Loucy (cell line): ENCODE results near the gene CADM4.

Source experiments
- H2AFZ ChIP-seq: fragments of 200-600 bp; sonication (generic); 2 replicates; pipeline ENCODE4 v1.6.0; 2016; ENCODE audit warnings: antibody characterized with exemption, mild to moderate bottlenecking, low read length, moderate library complexity
- H3F3A ChIP-seq: fragments of 200-600 bp; 2 replicates; pipeline ENCODE4 v1.6.0; 2016; ENCODE audit warnings: antibody characterized with exemption, low read depth, mild to moderate bottlenecking
- H3K27me3 ChIP-seq: fragments of 200-600 bp; sonication (generic); 2 replicates; pipeline ENCODE4 v1.6.1; 2014; ENCODE audit warnings: low read length, mild to moderate bottlenecking; ENCODE audit not compliant: insufficient read depth, poor library complexity, severe bottlenecking
- H3K36me3 ChIP-seq: fragments of 200-600 bp; sonication (generic); 2 replicates; pipeline ENCODE4 v1.6.1; 2016; ENCODE audit warnings: low read length; ENCODE audit not compliant: insufficient read depth
- H3K4me1 ChIP-seq: fragments of 200-600 bp; sonication (generic); 2 replicates; pipeline ENCODE4 v1.5.1; 2014; ENCODE audit warnings: low read length, mild to moderate bottlenecking; ENCODE audit not compliant: insufficient read depth, poor library complexity, severe bottlenecking
- H3K4me2 ChIP-seq: fragments of 200-600 bp; sonication (generic); 2 replicates; pipeline ENCODE4 v1.6.0; 2014; ENCODE audit warnings: antibody characterized with exemption, low read length, low read depth, mild to moderate bottlenecking; ENCODE audit not compliant: poor library complexity, severe bottlenecking
- H3K4me3 ChIP-seq: fragments of 200-600 bp; sonication (generic); 2 replicates; pipeline ENCODE4 v1.5.1; 2014; ENCODE audit warnings: low read length, mild to moderate bottlenecking, mixed read lengths; ENCODE audit not compliant: poor library complexity, severe bottlenecking
- H3K79me2 ChIP-seq: fragments of 200-600 bp; sonication (generic); 2 replicates; pipeline ENCODE4 v1.6.1; 2014; ENCODE audit warnings: low read length; ENCODE audit not compliant: insufficient read depth
- H3K9ac ChIP-seq: fragments of 200-600 bp; sonication (generic); 2 replicates; pipeline ENCODE4 v1.6.0; 2014; ENCODE audit warnings: mild to moderate bottlenecking, low read depth, low read length, moderate library complexity; ENCODE audit not compliant: poor library complexity, severe bottlenecking
- H3K9me2 ChIP-seq: fragments of 200-600 bp; sonication (generic); replicated peaks from 2 replicates; pipeline ENCODE4 v1.6.1; 2016; ENCODE audit warnings: low read depth, low read length, mixed read lengths
- H3K9me3 ChIP-seq: fragments of 200-600 bp; sonication (generic); 2 replicates; pipeline ENCODE4 v1.6.1; 2014; ENCODE audit warnings: mild to moderate bottlenecking, antibody characterized with exemption, low read length, low read depth; ENCODE audit not compliant: insufficient read depth
- H4K20me1 ChIP-seq: fragments of 200-600 bp; sonication (generic); 2 replicates; pipeline ENCODE4 v1.6.0; 2014; ENCODE audit warnings: antibody characterized with exemption, low read length, mild to moderate bottlenecking; ENCODE audit not compliant: insufficient read depth, poor library complexity, severe bottlenecking
- EZH2phosphoT487 ChIP-seq: fragments of 200-600 bp; IDR thresholded peaks from 2 replicates; pipeline ENCODE4 v1.6.1; 2018; ENCODE audit warnings: antibody characterized with exemption, mild to moderate bottlenecking, moderate library complexity, borderline replicate concordance
- TF ChIP-seq, protein P1 (sequence below): fragments of 200-600 bp; sonication (generic); conservative IDR thresholded peaks from 2 replicates; pipeline ENCODE4 v1.5.1; 2014; ENCODE audit warnings: mild to moderate bottlenecking, antibody characterized with exemption, low read length

CADM4 gene

GRCh38 chr19:43623889-43624670 lies 15.6 kb downstream of the CADM4 start:
- Histone ChIP-seq H3K4me1 (peaks cover 14% of the 10 kb centered on the region), H4K20me1 (peaks cover 11% of the 10 kb centered on the region), H2AFZ (no peak overlapping the region), H3K79me2 (peaks cover 17% of the 10 kb centered on the region), H3K4me3 (no peak overlapping the region), H3K9me3 (no peaks in the 10 kb centered on the region), H3K9me2 (no peaks in the 10 kb centered on the region), H3K36me3 (no peaks in the 10 kb centered on the region), H3K4me2 (no peak overlapping the region), H3K27me3 (no peaks in the 10 kb centered on the region), H3F3A (no peaks in the 10 kb centered on the region; the same call in 1 of the 2 replicates), H3K9ac (no peak overlapping the region)
- TF ChIP-seq, protein P1, sequence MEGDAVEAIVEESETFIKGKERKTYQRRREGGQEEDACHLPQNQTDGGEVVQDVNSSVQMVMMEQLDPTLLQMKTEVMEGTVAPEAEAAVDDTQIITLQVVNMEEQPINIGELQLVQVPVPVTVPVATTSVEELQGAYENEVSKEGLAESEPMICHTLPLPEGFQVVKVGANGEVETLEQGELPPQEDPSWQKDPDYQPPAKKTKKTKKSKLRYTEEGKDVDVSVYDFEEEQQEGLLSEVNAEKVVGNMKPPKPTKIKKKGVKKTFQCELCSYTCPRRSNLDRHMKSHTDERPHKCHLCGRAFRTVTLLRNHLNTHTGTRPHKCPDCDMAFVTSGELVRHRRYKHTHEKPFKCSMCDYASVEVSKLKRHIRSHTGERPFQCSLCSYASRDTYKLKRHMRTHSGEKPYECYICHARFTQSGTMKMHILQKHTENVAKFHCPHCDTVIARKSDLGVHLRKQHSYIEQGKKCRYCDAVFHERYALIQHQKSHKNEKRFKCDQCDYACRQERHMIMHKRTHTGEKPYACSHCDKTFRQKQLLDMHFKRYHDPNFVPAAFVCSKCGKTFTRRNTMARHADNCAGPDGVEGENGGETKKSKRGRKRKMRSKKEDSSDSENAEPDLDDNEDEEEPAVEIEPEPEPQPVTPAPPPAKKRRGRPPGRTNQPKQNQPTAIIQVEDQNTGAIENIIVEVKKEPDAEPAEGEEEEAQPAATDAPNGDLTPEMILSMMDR = no peak
- no peak for TF ChIP-seq EZH2phosphoT487

GRCh38 chr19:43622956-43623355 lies 16.7 kb downstream of the CADM4 start:
- Histone ChIP-seq H3K9me3 (no peaks in the 10 kb centered on the region), H3K4me1 (peaks cover 21% of the 10 kb centered on the region), H3F3A (no peaks in the 10 kb centered on the region; the same call in 1 of the 2 replicates), H2AFZ (no peak overlapping the region), H3K4me2 (no peak overlapping the region), H3K9ac (no peak overlapping the region), H3K79me2 (peaks cover 26% of the 10 kb centered on the region), H3K9me2 (no peaks in the 10 kb centered on the region), H3K36me3 (no peaks in the 10 kb centered on the region), H3K4me3 (no peak overlapping the region), H3K27me3 (no peaks in the 10 kb centered on the region), H4K20me1 (peaks cover 11% of the 10 kb centered on the region)
- TF ChIP-seq EZH2phosphoT487 = no peak
- TF ChIP-seq, protein P1 = no peak

- no peaks in the 10 kb centered on the region for H3K36me3 ChIP-seq
These were observed 17.6 kb downstream of the CADM4 start for GRCh38 chr19:43622070-43622469.

More at GRCh38 chr19:43622070-43622469, 17.6 kb downstream of the CADM4 start:
- Histone ChIP-seq H3K9me3 (no peaks in the 10 kb centered on the region), H3K9ac (no peak overlapping the region), H3K4me2 (no peak overlapping the region), H3K27me3 (no peaks in the 10 kb centered on the region), H3K79me2 (peaks cover 34% of the 10 kb centered on the region), H3K4me1 (peaks cover 24% of the 10 kb centered on the region), H2AFZ (no peak overlapping the region), H3K9me2 (no peaks in the 10 kb centered on the region), H3F3A (no peaks in the 10 kb centered on the region; the same call in 1 of the 2 replicates), H3K4me3 (no peak overlapping the region), H4K20me1 (peaks cover 14% of the 10 kb centered on the region)
- no peak for TF ChIP-seq EZH2phosphoT487
- TF ChIP-seq, protein P1 = no peak
